Esophagus squamous epithelium (tissue), 4 donors: ENCODE measurements around the gene PODXL.

Experiments used
- POLR2A ChIP-seq, 4 donors: fragments of 450-650 bp; IDR thresholded peaks; one replicate each; pipeline ENCODE4 v1.6.1; 2017; ENCODE audit warnings: antibody characterized with exemption in 4 of 4, mild to moderate bottlenecking in 4 of 4, moderate library complexity in 3 of 4
- TF ChIP-seq, protein P1 (sequence below), 6 experiments: fragments of 450-650 bp in 4 of 6; fragments of 200-600 bp in 2 of 6; sonication (generic) in 2 of 6; IDR thresholded peaks; one replicate each; pipeline ENCODE4 v1.5.1; 2016 to 2019; ENCODE audit warnings: antibody characterized with exemption in 6 of 6, mild to moderate bottlenecking in 4 of 6, moderate library complexity in 4 of 6

GRCh38 chr7:131568970-131569369 is 12.5 kb upstream of the PODXL start:
- TF ChIP-seq, protein P1, sequence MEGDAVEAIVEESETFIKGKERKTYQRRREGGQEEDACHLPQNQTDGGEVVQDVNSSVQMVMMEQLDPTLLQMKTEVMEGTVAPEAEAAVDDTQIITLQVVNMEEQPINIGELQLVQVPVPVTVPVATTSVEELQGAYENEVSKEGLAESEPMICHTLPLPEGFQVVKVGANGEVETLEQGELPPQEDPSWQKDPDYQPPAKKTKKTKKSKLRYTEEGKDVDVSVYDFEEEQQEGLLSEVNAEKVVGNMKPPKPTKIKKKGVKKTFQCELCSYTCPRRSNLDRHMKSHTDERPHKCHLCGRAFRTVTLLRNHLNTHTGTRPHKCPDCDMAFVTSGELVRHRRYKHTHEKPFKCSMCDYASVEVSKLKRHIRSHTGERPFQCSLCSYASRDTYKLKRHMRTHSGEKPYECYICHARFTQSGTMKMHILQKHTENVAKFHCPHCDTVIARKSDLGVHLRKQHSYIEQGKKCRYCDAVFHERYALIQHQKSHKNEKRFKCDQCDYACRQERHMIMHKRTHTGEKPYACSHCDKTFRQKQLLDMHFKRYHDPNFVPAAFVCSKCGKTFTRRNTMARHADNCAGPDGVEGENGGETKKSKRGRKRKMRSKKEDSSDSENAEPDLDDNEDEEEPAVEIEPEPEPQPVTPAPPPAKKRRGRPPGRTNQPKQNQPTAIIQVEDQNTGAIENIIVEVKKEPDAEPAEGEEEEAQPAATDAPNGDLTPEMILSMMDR (IDR thresholded peaks at IDR 0.05), result no peak
- no peak for TF ChIP-seq POLR2A (IDR thresholded peaks at IDR 0.05)
